HEK293T (cell line): ENCODE data around the gene TP53I11.

Experiments used
- CTCF ChIA-PET: fragments of 350-600 bp; formaldehyde crosslinking; extraction: SDS; loops from one replicate; lab custom pipeline; 2021; ENCODE audit warnings: antibody characterized with exemption, inconsistent platforms; lab: Yijun Ruan, JAX
- POLR2A ChIA-PET: fragments of 350-600 bp; formaldehyde crosslinking; extraction: SDS; loops from one replicate; lab custom pipeline; 2020; ENCODE audit warnings: antibody characterized with exemption, inconsistent platforms; lab: Yijun Ruan, JAX
- DNase-seq: peaks from one replicate; pipeline ENCODE4 v3.0.0; 2012; ENCODE audit warnings: mixed read lengths; ENCODE audit errors: extremely low spot score
- ARNT ChIP-seq: fragments of 450-650 bp; IDR thresholded peaks from 2 replicates; pipeline ENCODE4 v1.6.1; 2017; ENCODE audit warnings: mild to moderate bottlenecking
- BHLHE40 ChIP-seq: fragments of 450-650 bp; IDR thresholded peaks from 2 replicates; pipeline ENCODE4 v1.6.1; 2016; ENCODE audit warnings: mild to moderate bottlenecking, moderate library complexity, borderline replicate concordance
- CTBP1 ChIP-seq: fragments of 450-650 bp; IDR thresholded peaks from 2 replicates; pipeline ENCODE4 v1.6.1; 2016; ENCODE audit warnings: borderline replicate concordance
- ELF4 ChIP-seq: fragments of 450-650 bp; IDR thresholded peaks from 2 replicates; pipeline ENCODE4 v1.6.1; 2017; ENCODE audit warnings: antibody characterized with exemption
- FOXA1 ChIP-seq: fragments of 450-650 bp; IDR thresholded peaks from 2 replicates; pipeline ENCODE4 v1.6.1; 2016; ENCODE audit warnings: mild to moderate bottlenecking
- FOXK2 ChIP-seq: fragments of 450-650 bp; IDR thresholded peaks from 2 replicates; pipeline ENCODE4 v1.6.1; 2016; ENCODE audit warnings: mild to moderate bottlenecking
- FOXM1 ChIP-seq: fragments of 450-650 bp; IDR thresholded peaks from 2 replicates; pipeline ENCODE4 v1.6.1; 2017; ENCODE audit warnings: mild to moderate bottlenecking, borderline replicate concordance
- HDGF ChIP-seq: fragments of 450-650 bp; IDR thresholded peaks from 2 replicates; pipeline ENCODE4 v1.6.1; 2017; ENCODE audit warnings: antibody characterized with exemption, borderline replicate concordance
- L3MBTL2 ChIP-seq: fragments of 450-650 bp; conservative IDR thresholded peaks from 2 replicates; pipeline ENCODE4 v1.6.1; 2016; ENCODE audit warnings: mild to moderate bottlenecking
- LEF1 ChIP-seq: fragments of 450-650 bp; IDR thresholded peaks from 2 replicates; pipeline ENCODE4 v1.6.1; 2017; ENCODE audit warnings: mild to moderate bottlenecking, borderline replicate concordance
- NFRKB ChIP-seq: fragments of 450-650 bp; IDR thresholded peaks from 2 replicates; pipeline ENCODE4 v1.6.1; 2016; ENCODE audit warnings: mild to moderate bottlenecking, moderate library complexity
- PKNOX1 ChIP-seq: fragments of 450-650 bp; IDR thresholded peaks from 2 replicates; pipeline ENCODE4 v1.6.1; 2016
- SP1 ChIP-seq: fragments of 450-650 bp; IDR thresholded peaks from 2 replicates; pipeline ENCODE4 v1.6.1; 2017
- SUZ12 ChIP-seq: fragments of 450-650 bp; IDR thresholded peaks from 2 replicates; pipeline ENCODE4 v1.6.1; 2016; ENCODE audit warnings: mild to moderate bottlenecking
- TARDBP ChIP-seq: fragments of 450-650 bp; IDR thresholded peaks from 2 replicates; pipeline ENCODE4 v1.6.1; 2016
- ZNF384 ChIP-seq: fragments of 450-650 bp; IDR thresholded peaks from 2 replicates; pipeline ENCODE4 v1.6.1; 2016

Gene TP53I11

GRCh38 chr11:44901786-44902185, 48.9 kb downstream of the TP53I11 start:
- no peak for DNase-seq
- POLR2A ChIA-PET = no interaction called here
- TF ChIP-seq CTBP1 = no peak
- no peak for TF ChIP-seq SUZ12
- no peak for TF ChIP-seq HDGF
- no peak for TF ChIP-seq SP1
- no peak for TF ChIP-seq ELF4
- TF ChIP-seq PKNOX1 = no peak
- no peak for TF ChIP-seq FOXM1
- TF ChIP-seq ZNF384 = no peak
- no peak for TF ChIP-seq ARNT
- no peak for TF ChIP-seq FOXK2
- TF ChIP-seq BHLHE40 = no peak
- TF ChIP-seq FOXA1 = no peak
- TF ChIP-seq TARDBP = no peak
- TF ChIP-seq L3MBTL2 = no peak
- no peak for TF ChIP-seq NFRKB
- no peak for TF ChIP-seq LEF1
- CTCF ChIA-PET = no interaction called here

- TF ChIP-seq FOXK2 = no peak
- no peak for TF ChIP-seq L3MBTL2
- no peak for TF ChIP-seq BHLHE40
- no peak for TF ChIP-seq ZNF384
- no peak for TF ChIP-seq ELF4
- no peak for TF ChIP-seq SUZ12
- no peak for TF ChIP-seq FOXA1
- TF ChIP-seq LEF1 = no peak
- no peak for TF ChIP-seq PKNOX1
- no peak for TF ChIP-seq HDGF
- no peak for TF ChIP-seq SP1
- TF ChIP-seq ARNT = no peak
- no peak for TF ChIP-seq TARDBP
- POLR2A ChIA-PET = interaction anchor here (0.5 kb wide), 1 partner anchor 765 kb away, joined by 3 read pairs; no protein-coding TSS in a partner anchor
- DNase-seq = no peak
- CTCF ChIA-PET = no interaction called here
Measured at GRCh38 chr11:44901120-44901633, 49.5 kb downstream of the TP53I11 start.

GRCh38 chr11:44899959-44900358, 50.7 kb downstream of the TP53I11 start:
- TF ChIP-seq BHLHE40 (no peak), PKNOX1 (peak; percentile 98)
- ChIA-PET POLR2A (no interaction called here), CTCF (interaction anchor here (0.6 kb wide), 1 partner anchor 377 kb away, joined by 3 read pairs; no protein-coding TSS in a partner anchor)
- DNase-seq = peak; percentile 76

- TF ChIP-seq BHLHE40 (no peak), HDGF (no peak), TARDBP (no peak), ELF4 (no peak), ARNT (no peak), ZNF384 (no peak), LEF1 (no peak), L3MBTL2 (no peak), SP1 (no peak), PKNOX1 (no peak), SUZ12 (no peak), FOXK2 (no peak), CTBP1 (no peak), FOXA1 (no peak), NFRKB (no peak), FOXM1 (no peak)
- peak; percentile 86 for DNase-seq
- ChIA-PET POLR2A (no interaction called here), CTCF (interaction anchor here (0.7 to 2.1 kb wide), 6 partner anchors 9 to 313 kb away, joined by 3 to 8 read pairs (median 4); no protein-coding TSS in a partner anchor)
Measured at GRCh38 chr11:44893846-44894617, 56.7 kb downstream of the TP53I11 start.

GRCh38 chr11:44893308-44893822, 57.3 kb downstream of the TP53I11 start:
- CTCF ChIA-PET = interaction anchor here (0.7 to 2.1 kb wide), 3 partner anchors 8 to 312 kb away, joined by 3 to 8 read pairs (median 3); no protein-coding TSS in a partner anchor
- TF ChIP-seq ARNT = no peak
- no peak for TF ChIP-seq ZNF384
- POLR2A ChIA-PET = no interaction called here
- no peak for DNase-seq
